A549 (cell line): Measurements from ENCODE around the gene ADAM10. TPM values are rescaled to one million over a fixed set of nuclear protein-coding genes. Genes with fewer than 3 reads are reported as not detected.
A peak's percentile ranks its signal among the peaks of the same experiment; 100 is the strongest.

Experiments used
- ATAC-seq, 2 experiments: fragments of 200-7000 bp in 1 of 2; fragments of >200 bp in 1 of 2; cut with Nextera tagmentation in 1 of 2; cut with Tn5 transposase in 1 of 2; 3 replicates each; pipeline versions ENCODE4 v1.8.0 to v1.9.1; 2018 to 2020; ENCODE audit warnings: mild to moderate bottlenecking in 1 of 2, moderate library complexity in 1 of 2
- CTCF ChIA-PET: fragments of 300-600 bp; sonication (Branson Sonifier 250); formaldehyde crosslinking; extraction: SDS; loops from one replicate; lab custom pipeline; 2021; ENCODE audit warnings: antibody characterized with exemption, inconsistent platforms; lab: Yijun Ruan, JAX
- POLR2A ChIA-PET: fragments of 350-600 bp; formaldehyde crosslinking; extraction: SDS; loops from one replicate; lab custom pipeline; 2021; ENCODE audit warnings: antibody characterized with exemption, inconsistent platforms; lab: Yijun Ruan, JAX
- DNase-seq, 2 experiments: peaks; one replicate each; pipeline versions ENCODE4 v3.0.0 to v3.0.0-alpha.2; 2011 to 2016; ENCODE audit warnings: low read depth in 1 of 2, low spot score in 1 of 2
- FAIRE-seq: peaks from 2 replicates; lab custom pipeline; 2011; peaks lifted over from hg19 to GRCh38; lab: Jason Lieb, UNC
- H3K27ac ChIP-seq, 2 experiments: fragments of >200 bp; sonication (Bioruptor Twin); formaldehyde crosslinking; 3 replicates each; pipeline ENCODE4 v1.5.1; 2016 to 2017
- H3K4me1 ChIP-seq: fragments of >200 bp; sonication (Bioruptor Twin); formaldehyde crosslinking; 3 replicates; pipeline ENCODE4 v1.6.1; 2016
- H3K4me2 ChIP-seq: fragments of >200 bp; sonication (Bioruptor Twin); formaldehyde crosslinking; 3 replicates; pipeline ENCODE4 v1.6.1; 2016
- H3K4me3 ChIP-seq: fragments of >200 bp; sonication (Bioruptor Twin); formaldehyde crosslinking; 3 replicates; pipeline ENCODE4 v1.5.1; 2016
- H3K9me3 ChIP-seq: fragments of >200 bp; sonication (Bioruptor Twin); formaldehyde crosslinking; 3 replicates; pipeline ENCODE4 v1.6.1; 2016
- BHLHE40 ChIP-seq: IDR thresholded peaks from 2 replicates; pipeline ENCODE4 v1.6.1; 2012; ENCODE audit warnings: low read depth, low read length, inconsistent platforms
- CBX8 ChIP-seq: fragments of 200-600 bp; sonication (generic); IDR thresholded peaks from 2 replicates; pipeline ENCODE4 v1.6.1; 2016
- CHD2 ChIP-seq: fragments of 150-350 bp; IDR thresholded peaks from 2 replicates; pipeline ENCODE4 v1.6.1; 2014; ENCODE audit warnings: low read length; ENCODE audit not compliant: partially characterized antibody
- EP300 ChIP-seq, 2 experiments: fragments of >200 bp; sonication (Bioruptor Twin); formaldehyde crosslinking; IDR thresholded peaks; 2 replicates in 1 of 2; 3 replicates in 1 of 2; pipeline ENCODE4 v1.6.1; 2016 to 2017
- ESRRA ChIP-seq: fragments of 150-350 bp; IDR thresholded peaks from 2 replicates; pipeline ENCODE4 v1.6.1; 2014; ENCODE audit warnings: mild to moderate bottlenecking, low read length, borderline replicate concordance
- HOXB13 ChIP-seq: fragments of 250-450 bp; sonication (Bioruptor Pico); IDR thresholded peaks from 2 replicates; pipeline ENCODE4 v1.5.0; 2020; ENCODE audit warnings: low read depth, mild to moderate bottlenecking, moderate library complexity
- KDM5A ChIP-seq: fragments of 200-600 bp; sonication (generic); IDR thresholded peaks from 2 replicates; pipeline ENCODE4 v1.6.1; 2016; ENCODE audit warnings: antibody characterized with exemption, mild to moderate bottlenecking
- MAFK ChIP-seq: fragments of 450-650 bp; IDR thresholded peaks from 2 replicates; pipeline ENCODE4 v1.6.1; 2014; ENCODE audit not compliant: partially characterized antibody
- MYC ChIP-seq: IDR thresholded peaks from 2 replicates; pipeline ENCODE4 v1.6.1; 2012; ENCODE audit warnings: mild to moderate bottlenecking, inconsistent platforms, low read length, improper control_type of control experiment, borderline replicate concordance
- RCOR1 ChIP-seq: fragments of 150-350 bp; IDR thresholded peaks from 2 replicates; pipeline ENCODE4 v1.6.1; 2014; ENCODE audit warnings: antibody characterized with exemption, low read length, low read depth
- REST ChIP-seq: fragments of 200-600 bp; sonication (generic); IDR thresholded peaks from 2 replicates; pipeline ENCODE4 v1.6.1; 2016; ENCODE audit warnings: antibody characterized with exemption, mild to moderate bottlenecking, moderate library complexity
- RFX5 ChIP-seq: fragments of 450-650 bp; IDR thresholded peaks from 2 replicates; pipeline ENCODE4 v1.7.1; 2014; ENCODE audit warnings: antibody characterized with exemption, mild to moderate bottlenecking, moderate library complexity
- TFCP2L1 ChIP-seq: fragments of 250-450 bp; sonication (Bioruptor Pico); IDR thresholded peaks from 2 replicates; pipeline ENCODE4 v1.5.0; 2021; ENCODE audit warnings: mild to moderate bottlenecking
- ZNF302 ChIP-seq: fragments of 250-450 bp; sonication (Bioruptor Pico); IDR thresholded peaks from 2 replicates; pipeline ENCODE4 v1.9.0; 2021; ENCODE audit warnings: inconsistent platforms, mild to moderate bottlenecking, moderate library complexity
- ZSCAN20 ChIP-seq: fragments of 250-450 bp; sonication (Bioruptor Pico); IDR thresholded peaks from 2 replicates; pipeline ENCODE4 v1.8.0; 2022; ENCODE audit warnings: mild to moderate bottlenecking, moderate library complexity
- WGBS: methylation state at CpG from one replicate; pipeline ENCODE4 v1.1.6; 2017; ENCODE audit errors: missing lambda C conversion rate; 5-methylcytosine and 5-hydroxymethylcytosine counted together
- polyA plus RNA-seq, 4 experiments: library from polyadenylated mRNA; depleted of rRNA in 3 of 4; stranded (reverse); fragments of >200 nt; fragmentation: RNase III in 1 of 4; extraction: RNeasy Plus Mini Kit Qiagen cat#74134 plus additional on column Dnase treatment in 1 of 4; gene quantifications; 2 replicates in 3 of 4; 3 replicates in 1 of 4; pipeline ENCODE4 v1.2.3, GENCODE V29; 2011 to 2017

Gene ADAM10
- polyA plus RNA-seq, 2 of the 4 experiments (the other 2 are of a cell fraction), result 200 to 210 TPM

- no peak overlapping the region for H3K4me2 ChIP-seq
- no peak for ATAC-seq
- H3K9me3 ChIP-seq, result no peaks in the 10 kb centered on the region
- H3K4me3 ChIP-seq, result no peak overlapping the region
- WGBS, result 67% methylated on average over 4 of the region's 4 CpGs
- ChIA-PET POLR2A (no interaction called here), CTCF (interaction anchor here (0.6 kb wide), 1 partner anchor 18 kb away, joined by 7 read pairs; no protein-coding TSS in a partner anchor)
- DNase-seq, result no peak
- H3K27ac ChIP-seq, result no peak overlapping the region
- H3K4me1 ChIP-seq, result no peaks in the 10 kb centered on the region
- TF ChIP-seq CBX8, result no peak
- no peak for TF ChIP-seq ZSCAN20 (CRISPR knock-in tag)
- no peak for FAIRE-seq
These were observed 107.8 kb downstream of the ADAM10 start for GRCh38 chr15:58641660-58642059.

- Histone ChIP-seq H3K4me1 (no peaks in the 10 kb centered on the region), H3K4me2 (no peak overlapping the region), H3K27ac (no peak overlapping the region), H3K9me3 (no peaks in the 10 kb centered on the region), H3K4me3 (no peak overlapping the region)
- DNase-seq, result no peak
- WGBS, result 96% methylated on average over 1 of the region's 1 CpG
- ATAC-seq, result no peak
- POLR2A ChIA-PET, result no interaction called here
- no peak for TF ChIP-seq ZNF302 (CRISPR knock-in tag)
- TF ChIP-seq KDM5A, result no peak
- TF ChIP-seq BHLHE40, result no peak
- TF ChIP-seq EP300 (IDR thresholded peaks at IDR 0.05), result no peak
- TF ChIP-seq ESRRA, result no peak
- TF ChIP-seq CBX8, result no peak
- TF ChIP-seq MYC, result no peak
- no peak for TF ChIP-seq TFCP2L1
- no peak for TF ChIP-seq HOXB13 (CRISPR knock-in tag)
- no peak for FAIRE-seq
- CTCF ChIA-PET, result interaction anchor here (0.6 to 1.9 kb wide), 3 partner anchors 49 to 412 kb away, joined by 3 to 5 read pairs (median 5); no protein-coding TSS in a partner anchor
These were observed 109.5 kb downstream of the ADAM10 start for GRCh38 chr15:58639992-58640391.

- no peak for TF ChIP-seq REST
- TF ChIP-seq RCOR1, result no peak
- no peak for TF ChIP-seq RFX5
- no peak for TF ChIP-seq CHD2
- TF ChIP-seq MAFK, result no peak
- no peak for TF ChIP-seq MYC
- H3K9me3 ChIP-seq, result no peaks in the 10 kb centered on the region
- peak; percentile 91 for FAIRE-seq
- ATAC-seq, result no peak
- ChIA-PET POLR2A (no interaction called here), CTCF (interaction anchor here (1.1 to 1.9 kb wide), 2 partner anchors 411 to 427 kb away, joined by 4 to 5 read pairs; no protein-coding TSS in a partner anchor)
- WGBS, result 90% methylated on average over 2 of the region's 2 CpGs
- H3K4me1 ChIP-seq, result no peaks in the 10 kb centered on the region
- no peak overlapping the region for H3K4me3 ChIP-seq
- H3K27ac ChIP-seq, result no peak overlapping the region
- H3K4me2 ChIP-seq, result no peak overlapping the region
- no peak for DNase-seq
These were observed 110.3 kb downstream of the ADAM10 start for GRCh38 chr15:58639002-58639756.

- ATAC-seq, result no peak
- POLR2A ChIA-PET, result no interaction called here
- no peak for DNase-seq
- peak; percentile 90 for FAIRE-seq
- Histone ChIP-seq H3K4me1 (peaks cover 10% of the 10 kb centered on the region; the same call in 2 of the 3 replicates), H3K4me2 (no peak overlapping the region), H3K4me3 (no peak overlapping the region), H3K27ac (no peak overlapping the region; a peak in 1 of 6 replicates), H3K9me3 (no peaks in the 10 kb centered on the region)
- no peak for TF ChIP-seq EP300 (IDR thresholded peaks at IDR 0.05)
- peak; percentile 14 for TF ChIP-seq MAFK
- CTCF ChIA-PET, result no interaction called here
- WGBS, result 94% methylated on average over 2 of the region's 2 CpGs
These were observed 116.7 kb downstream of the ADAM10 start for GRCh38 chr15:58632789-58633188.
